Subcutaneous adipose tissue (tissue), 4 donors: ENCODE data around the gene TTC28. TPM values are rescaled to one million over a fixed set of nuclear protein-coding genes. Genes with fewer than 3 reads are reported as not detected.

Experiments used
- CTCF ChIP-seq: fragments of 450-650 bp; IDR thresholded peaks from one replicate; pipeline ENCODE4 v1.5.1; 2016; ENCODE audit warnings: low read depth, mild to moderate bottlenecking, control low read depth, antibody characterized with exemption, moderate library complexity
- total RNA-seq, 4 donors: library from RNA; depleted of rRNA; stranded (reverse); fragments of >200 nt; gene quantifications; one replicate each; pipeline ENCODE4 v1.1.0, GENCODE V29; 2016

TTC28 gene
- total RNA-seq, 4 donors from 2014 or later: 42.6 to 71.6 (median 43.4) TPM

- no peak for TF ChIP-seq CTCF
Observed at GRCh38 chr22:27986937-27987336, 692.7 kb downstream of the TTC28 start.

- no peak for TF ChIP-seq CTCF
Observed at GRCh38 chr22:27986459-27986858, 693.2 kb downstream of the TTC28 start.

- TF ChIP-seq CTCF: no peak
Observed at GRCh38 chr22:27985323-27986275, 694.0 kb downstream of the TTC28 start.

GRCh38 chr22:27984723-27985122 lies 694.9 kb downstream of the TTC28 start:
- TF ChIP-seq CTCF: no peak

- no peak for TF ChIP-seq CTCF
Observed at GRCh38 chr22:27984001-27984695, 695.5 kb downstream of the TTC28 start.

- no peak for TF ChIP-seq CTCF
Observed at GRCh38 chr22:27983361-27983791, 696.3 kb downstream of the TTC28 start.

- TF ChIP-seq CTCF: no peak
Observed at GRCh38 chr22:27982630-27983180, 696.9 kb downstream of the TTC28 start.
